Measurements from ENCODE around the gene SMU1. TPM values are rescaled to one million over a fixed set of nuclear protein-coding genes. Genes with fewer than 3 reads are reported as not detected.

Gene SMU1
- total RNA-seq, 1 experiment from 2014 or later, result 17.2 TPM

- Mint-ChIP-seq H3K27ac (ENCODE audit: low read depth, unreplicated experiment) (no peak overlapping the region), H3K4me3 (ENCODE audit: unreplicated experiment) (no peak overlapping the region), H3K4me1 (ENCODE audit: insufficient read depth, unreplicated experiment) (no peaks in the 10 kb centered on the region), H3K9me3 (ENCODE audit: unreplicated experiment) (no peaks in the 10 kb centered on the region), H3K36me3 (ENCODE audit: insufficient read depth, unreplicated experiment) (peaks cover 98% of the 10 kb centered on the region), H3K27me3 (ENCODE audit: insufficient read depth, unreplicated experiment) (no peaks in the 10 kb centered on the region)
- TF ChIP-seq CTCF (IDR thresholded peaks at IDR 0.05; ENCODE audit: unreplicated experiment), result no peak
- POLR2A ChIA-PET, result no interaction called here
- intact Hi-C loops (cut with micrococcal nuclease), result no loop called here
- CTCF ChIA-PET, result interaction anchor here (1.4 kb wide), 1 partner anchor 157 kb away, joined by 4 read pairs; no protein-coding TSS in a partner anchor
- no TSS peak for BruUV-seq (replicated peaks)
- DNase-seq (ENCODE audit: unreplicated experiment), result no peak
Measured at GRCh38 chr9:33068991-33069390, 7.5 kb downstream of the SMU1 start.

- no peak overlapping the region for H3K4me3 Mint-ChIP-seq (ENCODE audit: unreplicated experiment)
- no peaks in the 10 kb centered on the region for H3K4me1 Mint-ChIP-seq (ENCODE audit: insufficient read depth, unreplicated experiment)
- H3K9me3 Mint-ChIP-seq (ENCODE audit: unreplicated experiment), result no peaks in the 10 kb centered on the region
- intact Hi-C loops (cut with micrococcal nuclease), result no loop called here
- H3K27me3 Mint-ChIP-seq (ENCODE audit: insufficient read depth, unreplicated experiment), result no peaks in the 10 kb centered on the region
- H3K36me3 Mint-ChIP-seq (ENCODE audit: insufficient read depth, unreplicated experiment), result peaks cover 98% of the 10 kb centered on the region
- ChIA-PET CTCF (no interaction called here), POLR2A (interaction anchor here (0.8 kb wide), 1 partner anchor 28 kb away, joined by 4 read pairs; no protein-coding TSS in a partner anchor)
- no peak for DNase-seq (ENCODE audit: unreplicated experiment)
- no peak overlapping the region for H3K27ac Mint-ChIP-seq (ENCODE audit: low read depth, unreplicated experiment)
- no TSS peak for BruUV-seq (replicated peaks)
- no peak for TF ChIP-seq CTCF (IDR thresholded peaks at IDR 0.05; ENCODE audit: unreplicated experiment)
Measured at GRCh38 chr9:33065157-33066076, 11.1 kb downstream of the SMU1 start.

- H3K4me3 Mint-ChIP-seq (ENCODE audit: unreplicated experiment), result no peak overlapping the region
- POLR2A ChIA-PET, result no interaction called here
- CTCF ChIA-PET, result no interaction called here
- H3K4me1 Mint-ChIP-seq (ENCODE audit: insufficient read depth, unreplicated experiment), result no peaks in the 10 kb centered on the region
- peaks cover 80% of the 10 kb centered on the region for H3K36me3 Mint-ChIP-seq (ENCODE audit: insufficient read depth, unreplicated experiment)
- no peaks in the 10 kb centered on the region for H3K27me3 Mint-ChIP-seq (ENCODE audit: insufficient read depth, unreplicated experiment)
- intact Hi-C loops (cut with micrococcal nuclease), result no loop called here
- H3K27ac Mint-ChIP-seq (ENCODE audit: low read depth, unreplicated experiment), result no peak overlapping the region
- TF ChIP-seq CTCF (IDR thresholded peaks at IDR 0.05; ENCODE audit: unreplicated experiment), result no peak
- DNase-seq (ENCODE audit: unreplicated experiment), result no peak
- no TSS peak for BruUV-seq (replicated peaks)
- H3K9me3 Mint-ChIP-seq (ENCODE audit: unreplicated experiment), result no peaks in the 10 kb centered on the region
Measured at GRCh38 chr9:33051144-33051543, 25.3 kb downstream of the SMU1 start.

- Mint-ChIP-seq H3K27me3 (ENCODE audit: insufficient read depth, unreplicated experiment) (no peaks in the 10 kb centered on the region), H3K36me3 (ENCODE audit: insufficient read depth, unreplicated experiment) (peaks cover 79% of the 10 kb centered on the region), H3K9me3 (ENCODE audit: unreplicated experiment) (no peaks in the 10 kb centered on the region), H3K27ac (ENCODE audit: low read depth, unreplicated experiment) (no peak overlapping the region), H3K4me1 (ENCODE audit: insufficient read depth, unreplicated experiment) (peaks cover 3% of the 10 kb centered on the region), H3K4me3 (ENCODE audit: unreplicated experiment) (no peak overlapping the region)
- no peak for DNase-seq (ENCODE audit: unreplicated experiment)
- BruUV-seq (replicated peaks), result no TSS peak
- no peak for TF ChIP-seq CTCF (IDR thresholded peaks at IDR 0.05; ENCODE audit: unreplicated experiment)
- ChIA-PET POLR2A (interaction anchor here (0.6 to 0.9 kb wide), 3 partner anchors 21 to 27 kb away, joined by 3 to 4 read pairs (median 3); partner anchors contain the start of genes DNAJA1 and SMU1), CTCF (interaction anchor here (0.6 to 0.7 kb wide), 3 partner anchors 9 to 203 kb away, joined by 3 to 4 read pairs (median 3); partner anchors contain the start of gene SMU1)
- intact Hi-C loops (cut with micrococcal nuclease), result no loop called here
Measured at GRCh38 chr9:33049680-33050361, 26.7 kb downstream of the SMU1 start.
